Astrocyte of the spinal cord (primary cell): ENCODE data around the gene NANOS3.

Experiments
- DNase-seq: peaks from one replicate; pipeline ENCODE4 v3.0.0; 2011; ENCODE audit warnings: low read depth, low spot score
- H3K4me3 ChIP-seq: 2 replicates; pipeline ENCODE4 v1.5.1; 2011; ENCODE audit warnings: low read depth, mild to moderate bottlenecking, low read length, moderate library complexity
- CTCF ChIP-seq: IDR thresholded peaks from 2 replicates; pipeline ENCODE4 v1.5.1; 2012; ENCODE audit warnings: low read depth, mild to moderate bottlenecking, low read length, inconsistent platforms
- in situ Hi-C: cut with HindIII; loops from 2 replicates; pipeline ENCODE4 v1.10.0; 2017; ENCODE audit warnings: low sequenced_read_pairs

Gene NANOS3

GRCh38 chr19:13876834-13877233, at the start of gene NANOS3:
Gene NANOS3 (plus strand): TSS chr19:13877134. CDS start chr19:13877249, 115 bp downstream.
- TF ChIP-seq CTCF: no peak
- DNase-seq: no peak
- in situ Hi-C loops: loop anchor here (25.0 kb wide), 1 partner anchor 210 kb away; the partner anchor contains the start of genes C19orf67 and SAMD1
- no peak within 1 kb of the TSS for H3K4me3 ChIP-seq

- DNase-seq: no peak
- peak; percentile 2 for TF ChIP-seq CTCF
- H3K4me3 ChIP-seq: no peak overlapping the region
- in situ Hi-C loops: no loop called here
Observed at GRCh38 chr19:13827656-13828055, 49.3 kb upstream of the NANOS3 start.

GRCh38 chr19:13830114-13830740, 46.7 kb upstream of the NANOS3 start:
- in situ Hi-C loops: no loop called here
- no peak for TF ChIP-seq CTCF
- DNase-seq: no peak
- no peak overlapping the region for H3K4me3 ChIP-seq

- H3K4me3 ChIP-seq: no peak overlapping the region
- TF ChIP-seq CTCF: no peak
- in situ Hi-C loops: no loop called here
- peak; percentile 51 for DNase-seq
Observed at GRCh38 chr19:13830741-13831536, 46.0 kb upstream of the NANOS3 start.

GRCh38 chr19:13831537-13832467, 45.1 kb upstream of the NANOS3 start:
- in situ Hi-C loops: no loop called here
- peak; percentile 31 for DNase-seq
- no peak for TF ChIP-seq CTCF
- no peak overlapping the region for H3K4me3 ChIP-seq
